MM.1S (cell line): Measurements from ENCODE around the gene OLIG1.

Experiments used
- DNase-seq: peaks from one replicate; pipeline ENCODE4 v3.0.0-alpha.2; 2015
- H2AFZ ChIP-seq: fragments of 300-600 bp; sonication (generic); 2 replicates; pipeline ENCODE4 v1.6.0; 2016; ENCODE audit warnings: antibody characterized with exemption, low read length
- H3F3A ChIP-seq: fragments of 300-600 bp; sonication (generic); 2 replicates; pipeline ENCODE4 v1.6.1; 2016; ENCODE audit warnings: mild to moderate bottlenecking, antibody characterized with exemption, low read length, moderate library complexity, mixed read lengths; ENCODE audit not compliant: insufficient read depth
- H3K27ac ChIP-seq: fragments of 300-600 bp; sonication (generic); 2 replicates; pipeline ENCODE4 v1.5.1; 2016; ENCODE audit warnings: mild to moderate bottlenecking, low read length
- H3K27me3 ChIP-seq: fragments of 300-600 bp; sonication (generic); replicated peaks from 2 replicates; pipeline ENCODE4 v1.6.0; 2016; ENCODE audit warnings: low read length; ENCODE audit not compliant: insufficient read depth
- H3K36me3 ChIP-seq: fragments of 300-600 bp; sonication (generic); replicated peaks from 2 replicates; pipeline ENCODE4 v1.6.1; 2016; ENCODE audit warnings: mild to moderate bottlenecking, low read length, mixed read lengths; ENCODE audit not compliant: insufficient read depth
- H3K4me1 ChIP-seq: fragments of 300-600 bp; sonication (generic); 2 replicates; pipeline ENCODE4 v1.6.1; 2016; ENCODE audit warnings: low read length, mixed read lengths
- H3K4me2 ChIP-seq: fragments of 300-600 bp; sonication (generic); 2 replicates; pipeline ENCODE4 v1.6.0; 2016; ENCODE audit warnings: low read depth, low read length
- H3K4me3 ChIP-seq: fragments of 300-600 bp; sonication (generic); 2 replicates; pipeline ENCODE4 v1.5.1; 2016; ENCODE audit warnings: low read length, mixed read lengths
- H3K79me2 ChIP-seq: fragments of 300-600 bp; sonication (generic); 2 replicates; pipeline ENCODE4 v1.6.1; 2016; ENCODE audit warnings: mixed run types, low read length, mixed read lengths
- H3K9ac ChIP-seq: fragments of 300-600 bp; sonication (generic); 2 replicates; pipeline ENCODE4 v1.6.1; 2016; ENCODE audit warnings: low read length, mixed read lengths
- H3K9me2 ChIP-seq: fragments of 300-600 bp; sonication (generic); replicated peaks from 2 replicates; pipeline ENCODE4 v1.6.1; 2016; ENCODE audit warnings: mild to moderate bottlenecking, low read length, mixed read lengths; ENCODE audit not compliant: insufficient read depth
- H3K9me3 ChIP-seq: fragments of 300-600 bp; sonication (generic); replicated peaks from 2 replicates; pipeline ENCODE4 v1.6.1; 2016; ENCODE audit warnings: mild to moderate bottlenecking, low read length, mixed read lengths; ENCODE audit not compliant: insufficient read depth
- H4K20me1 ChIP-seq: fragments of 300-600 bp; sonication (generic); 2 replicates; pipeline ENCODE4 v1.6.1; 2016; ENCODE audit warnings: mild to moderate bottlenecking, low read length, moderate library complexity, mixed read lengths; ENCODE audit not compliant: insufficient read depth
- EZH2 ChIP-seq: fragments of 300-600 bp; sonication (generic); optimal IDR thresholded peaks from 2 replicates; pipeline ENCODE3; 2017; ENCODE audit warnings: low read depth, mild to moderate bottlenecking, antibody characterized with exemption, low read length, mixed read lengths
- EZH2phosphoT487 ChIP-seq: fragments of 300-600 bp; sonication (generic); IDR thresholded peaks from 2 replicates; pipeline ENCODE4 v1.6.1; 2018; ENCODE audit warnings: antibody characterized with exemption, low read length
- TF ChIP-seq, protein P1 (sequence below): fragments of 300-600 bp; sonication (generic); IDR thresholded peaks from 2 replicates; pipeline ENCODE4 v1.5.1; 2016; ENCODE audit warnings: antibody characterized with exemption, low read length, mixed read lengths

OLIG1 gene

DNA sequence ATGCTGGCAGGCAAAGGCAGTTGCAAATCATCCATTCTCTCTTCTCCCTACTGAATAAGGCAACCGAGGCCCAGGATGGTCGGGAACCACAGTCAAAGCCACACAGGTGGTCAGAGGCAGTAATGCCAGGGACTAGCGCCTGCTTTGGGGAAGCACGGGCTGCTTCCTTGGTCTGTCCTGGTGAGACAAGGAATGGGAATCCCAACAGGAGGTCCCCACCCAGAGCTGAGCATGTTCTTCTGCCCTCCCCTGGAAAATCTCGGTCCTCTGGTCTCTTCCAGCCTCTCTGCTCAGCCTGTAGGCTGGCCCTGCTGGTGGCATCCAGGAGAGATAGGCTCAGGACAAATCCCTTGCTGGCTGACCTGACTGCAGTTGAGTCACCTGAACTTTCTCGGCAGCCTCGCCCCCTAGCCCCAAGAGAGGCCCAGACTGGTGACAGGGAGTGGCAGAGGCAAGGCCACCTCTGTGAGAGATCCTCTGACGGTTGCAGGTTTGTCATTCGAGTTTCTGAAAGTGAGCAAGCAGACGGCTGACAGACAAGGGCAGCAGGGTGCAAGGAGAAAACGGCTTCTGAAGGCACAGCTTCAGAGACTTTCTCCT lies 5.8 kb downstream of the OLIG1 start:
- Histone ChIP-seq H3K9me2 (no peaks in the 10 kb centered on the region), H3K79me2 (no peaks in the 10 kb centered on the region), H3K9me3 (no peaks in the 10 kb centered on the region), H3K4me1 (peaks cover 24% of the 10 kb centered on the region), H3K4me2 (no peak overlapping the region), H3K36me3 (no peaks in the 10 kb centered on the region), H3K4me3 (no peak overlapping the region), H2AFZ (no peak overlapping the region), H3K27ac (no peak overlapping the region), H3K27me3 (no peaks in the 10 kb centered on the region), H4K20me1 (no peaks in the 10 kb centered on the region), H3K9ac (no peak overlapping the region), H3F3A (peaks cover 18% of the 10 kb centered on the region)
- no peak for DNase-seq
- TF ChIP-seq, protein P1, sequence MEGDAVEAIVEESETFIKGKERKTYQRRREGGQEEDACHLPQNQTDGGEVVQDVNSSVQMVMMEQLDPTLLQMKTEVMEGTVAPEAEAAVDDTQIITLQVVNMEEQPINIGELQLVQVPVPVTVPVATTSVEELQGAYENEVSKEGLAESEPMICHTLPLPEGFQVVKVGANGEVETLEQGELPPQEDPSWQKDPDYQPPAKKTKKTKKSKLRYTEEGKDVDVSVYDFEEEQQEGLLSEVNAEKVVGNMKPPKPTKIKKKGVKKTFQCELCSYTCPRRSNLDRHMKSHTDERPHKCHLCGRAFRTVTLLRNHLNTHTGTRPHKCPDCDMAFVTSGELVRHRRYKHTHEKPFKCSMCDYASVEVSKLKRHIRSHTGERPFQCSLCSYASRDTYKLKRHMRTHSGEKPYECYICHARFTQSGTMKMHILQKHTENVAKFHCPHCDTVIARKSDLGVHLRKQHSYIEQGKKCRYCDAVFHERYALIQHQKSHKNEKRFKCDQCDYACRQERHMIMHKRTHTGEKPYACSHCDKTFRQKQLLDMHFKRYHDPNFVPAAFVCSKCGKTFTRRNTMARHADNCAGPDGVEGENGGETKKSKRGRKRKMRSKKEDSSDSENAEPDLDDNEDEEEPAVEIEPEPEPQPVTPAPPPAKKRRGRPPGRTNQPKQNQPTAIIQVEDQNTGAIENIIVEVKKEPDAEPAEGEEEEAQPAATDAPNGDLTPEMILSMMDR, result no peak
- TF ChIP-seq EZH2 (no peak), EZH2phosphoT487 (no peak)

DNA sequence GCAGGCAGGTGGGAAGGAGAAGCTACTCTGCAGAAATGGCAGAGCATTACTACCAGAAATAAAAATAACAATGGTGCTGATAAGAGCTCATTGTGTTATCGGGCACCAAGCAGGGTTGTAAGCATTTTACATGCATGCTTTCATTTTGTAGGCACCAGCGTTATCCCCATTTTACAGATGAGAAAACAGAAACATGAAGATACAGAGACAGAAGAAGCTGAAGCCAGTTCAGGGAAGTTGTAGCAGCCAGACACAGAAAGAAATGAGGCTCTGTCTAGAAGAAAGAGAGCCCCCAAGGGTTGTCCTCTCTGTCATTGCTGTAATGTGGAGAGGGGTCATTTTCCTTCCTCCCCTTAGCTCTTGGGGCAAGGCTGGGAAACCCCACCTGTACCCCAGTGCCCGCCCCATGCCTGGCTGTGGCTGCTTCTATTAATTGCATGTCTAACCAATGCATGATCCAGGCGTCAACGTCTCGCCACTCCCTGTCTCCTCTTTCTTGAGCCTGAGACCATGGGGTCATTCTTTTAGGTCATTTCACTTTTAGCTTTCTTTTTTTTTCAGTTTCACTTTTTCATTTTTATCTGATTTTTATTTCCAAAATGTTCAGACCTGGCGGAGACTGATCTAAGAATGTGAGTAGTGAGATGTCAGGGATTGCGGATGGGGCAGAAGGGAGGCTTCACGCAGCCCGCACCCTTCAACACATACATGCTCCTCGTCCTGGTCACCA lies 6.8 kb downstream of the OLIG1 start:
- Histone ChIP-seq H3K27ac (no peak overlapping the region), H3K9ac (no peak overlapping the region), H3K4me3 (no peak overlapping the region), H3K36me3 (no peaks in the 10 kb centered on the region), H4K20me1 (no peaks in the 10 kb centered on the region), H3K9me2 (no peaks in the 10 kb centered on the region), H3K27me3 (no peaks in the 10 kb centered on the region), H3K9me3 (no peaks in the 10 kb centered on the region), H3K79me2 (no peaks in the 10 kb centered on the region), H3K4me1 (peaks cover 24% of the 10 kb centered on the region), H2AFZ (no peak overlapping the region), H3F3A (peaks cover 11% of the 10 kb centered on the region), H3K4me2 (no peak overlapping the region)
- DNase-seq, result no peak
- TF ChIP-seq EZH2 (no peak), EZH2phosphoT487 (no peak)
- TF ChIP-seq, protein P1, result no peak

DNA sequence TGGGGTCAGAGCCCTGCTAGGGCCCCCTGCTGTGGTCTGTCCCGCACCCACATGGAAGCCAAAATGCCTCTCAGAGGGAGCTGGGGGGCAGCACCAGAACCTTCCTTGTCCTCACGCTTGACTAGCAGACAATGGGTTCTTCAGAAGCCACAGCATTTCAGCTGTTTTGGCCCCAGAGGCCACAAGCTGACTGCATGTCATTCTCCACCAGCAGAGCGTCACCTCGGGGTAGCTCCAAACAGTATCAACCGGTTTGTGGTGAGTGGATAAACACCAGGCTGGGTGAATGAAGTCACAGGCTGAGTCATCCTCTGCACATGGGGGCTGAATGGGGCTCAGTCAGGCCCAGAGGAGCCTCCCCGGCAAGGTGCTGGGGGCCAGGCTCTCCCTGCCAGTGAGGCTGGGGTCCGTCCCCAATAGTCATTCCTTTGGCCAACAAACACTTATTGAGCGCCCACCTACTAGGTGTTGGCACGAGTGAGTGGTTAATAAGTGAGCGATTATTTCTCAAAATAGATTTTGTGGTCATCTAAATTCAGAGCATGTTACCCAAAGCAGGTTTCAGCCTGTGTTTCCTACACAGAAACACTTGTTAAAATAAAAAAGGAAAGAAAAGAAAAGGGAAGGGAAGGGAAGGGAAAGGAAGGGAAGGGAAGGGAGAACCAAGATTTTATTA lies 9.1 kb downstream of the OLIG1 start:
- H3K9ac ChIP-seq, result peak overlapping the region; percentile 48
- H3F3A ChIP-seq, result peaks cover 9% of the 10 kb centered on the region
- H2AFZ ChIP-seq, result peak overlapping the region; percentile 22
- peak overlapping the region; percentile 42 for H3K4me2 ChIP-seq
- no peaks in the 10 kb centered on the region for H4K20me1 ChIP-seq
- no peaks in the 10 kb centered on the region for H3K9me3 ChIP-seq
- no peaks in the 10 kb centered on the region for H3K27me3 ChIP-seq
- DNase-seq, result peak; percentile 98
- TF ChIP-seq EZH2phosphoT487, result no peak
- TF ChIP-seq, protein P1, result peak; percentile 38
- no peak for TF ChIP-seq EZH2
- H3K4me3 ChIP-seq, result peak overlapping the region; percentile 8; the same call in 1 of the 2 replicates
- H3K36me3 ChIP-seq, result no peaks in the 10 kb centered on the region
- H3K79me2 ChIP-seq, result no peaks in the 10 kb centered on the region
- peaks cover 19% of the 10 kb centered on the region for H3K4me1 ChIP-seq
- H3K9me2 ChIP-seq, result no peaks in the 10 kb centered on the region
- H3K27ac ChIP-seq, result peak overlapping the region; percentile 69
